ENCODE measurements around the gene CITED4.

Gene CITED4, protein sequence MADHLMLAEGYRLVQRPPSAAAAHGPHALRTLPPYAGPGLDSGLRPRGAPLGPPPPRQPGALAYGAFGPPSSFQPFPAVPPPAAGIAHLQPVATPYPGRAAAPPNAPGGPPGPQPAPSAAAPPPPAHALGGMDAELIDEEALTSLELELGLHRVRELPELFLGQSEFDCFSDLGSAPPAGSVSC

DNA sequence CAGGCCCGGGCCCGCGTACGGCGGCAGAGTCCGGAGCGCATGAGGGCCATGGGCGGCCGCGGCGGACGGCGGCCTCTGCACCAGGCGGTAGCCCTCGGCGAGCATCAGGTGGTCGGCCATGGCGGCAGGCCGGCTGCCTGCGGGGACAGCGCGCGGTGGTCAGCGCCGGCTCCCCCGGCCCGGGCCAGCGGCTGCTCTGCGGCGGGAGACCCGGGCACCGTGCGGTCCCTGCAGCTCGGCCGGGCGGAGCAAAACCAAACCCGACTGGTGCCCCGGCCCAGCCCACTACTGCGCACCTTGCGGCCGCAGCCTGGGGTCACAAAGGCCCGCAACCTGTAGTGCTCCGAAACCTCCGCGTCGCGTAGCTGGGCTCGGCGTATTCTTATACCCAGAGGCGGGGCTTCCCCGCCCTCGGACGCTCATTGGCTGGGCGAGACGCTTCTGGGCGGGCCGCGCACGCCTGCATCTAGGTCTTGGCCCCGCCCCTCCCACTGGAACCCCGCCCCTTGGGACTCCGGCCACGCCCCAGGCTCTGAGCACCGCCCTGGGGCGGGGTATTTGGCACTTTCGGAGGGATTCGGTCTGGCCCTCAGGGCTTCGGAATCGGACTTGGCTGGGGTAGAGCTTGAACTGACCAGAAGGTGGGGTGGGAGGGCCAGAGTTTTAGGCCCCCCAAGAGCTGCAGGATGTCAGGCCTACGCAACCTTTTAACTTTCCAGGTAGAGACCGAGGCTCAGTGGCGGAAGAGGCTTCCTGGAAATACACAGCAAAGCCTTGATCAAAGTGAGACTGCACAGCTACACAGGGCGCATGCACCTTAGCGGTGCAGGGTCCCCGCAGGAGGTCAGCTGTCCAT, at the start of gene CITED4:
Gene CITED4 (minus strand): TSS at position 356 of the 856 bp plus-strand sequence. CDS start 236 bp downstream, at position 120.
- no peaks in the 10 kb centered on the region for H3K9me3 ChIP-seq (ENCODE audit: control insufficient read depth, insufficient read depth, low read length)
- no peak within 1 kb of the TSS for H3K27ac ChIP-seq (ENCODE audit: low read length)
- H3K4me3 ChIP-seq (ENCODE audit: low read length): peak within 1 kb of the TSS; percentile 68
- H3K27me3 ChIP-seq (ENCODE audit: control insufficient read depth, insufficient read depth, low read length): peaks cover 4% of the 10 kb centered on the region; the same call in 1 of the 2 replicates
- no peaks in the 10 kb centered on the region for H3K36me3 ChIP-seq (ENCODE audit: control insufficient read depth, insufficient read depth, low read length)
- no CpG with 5 or more reads among the region's 75 CpGs for WGBS (ENCODE audit: insufficient coverage, insufficient read length)
- DNase-seq (ENCODE audit: low read depth, low spot score): peak; percentile 86
- 0 out of 2 replicates have a peak, but pooled peaks cover 4% of the 10 kb centered on the region for H3K4me1 ChIP-seq (ENCODE audit: control insufficient read depth, insufficient read depth, low read length)

DNA sequence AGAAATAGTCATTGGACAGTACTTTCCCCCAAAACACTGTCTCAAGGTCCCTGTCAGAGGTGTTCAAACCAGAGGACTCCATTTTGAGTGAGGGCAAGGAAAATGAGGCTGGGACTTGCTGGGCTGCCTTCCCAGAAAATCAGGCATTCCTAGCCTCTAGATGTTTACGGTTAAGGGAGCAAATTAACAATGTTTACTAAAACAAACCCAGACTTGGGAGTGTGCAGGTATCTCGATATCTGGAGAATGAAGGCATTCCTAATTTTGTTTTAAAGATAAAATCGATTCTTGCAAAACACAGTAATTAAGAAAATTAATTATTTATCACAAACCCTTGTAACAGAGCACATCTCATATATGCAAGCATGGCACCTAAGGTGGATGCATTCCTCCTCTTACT, 48.9 kb upstream of the CITED4 start:
- Histone ChIP-seq H3K4me1 (ENCODE audit: control insufficient read depth, insufficient read depth, low read length) (no peaks in the 10 kb centered on the region), H3K27me3 (ENCODE audit: control insufficient read depth, insufficient read depth, low read length) (no peaks in the 10 kb centered on the region), H3K4me3 (ENCODE audit: low read length) (no peak overlapping the region), H3K9me3 (ENCODE audit: control insufficient read depth, insufficient read depth, low read length) (no peaks in the 10 kb centered on the region), H3K36me3 (ENCODE audit: control insufficient read depth, insufficient read depth, low read length) (no peaks in the 10 kb centered on the region), H3K27ac (ENCODE audit: low read length) (no peak overlapping the region)
- WGBS (ENCODE audit: insufficient coverage, insufficient read length): no CpG with 5 or more reads among the region's 3 CpGs
- no peak for DNase-seq (ENCODE audit: low read depth, low spot score)

DNA sequence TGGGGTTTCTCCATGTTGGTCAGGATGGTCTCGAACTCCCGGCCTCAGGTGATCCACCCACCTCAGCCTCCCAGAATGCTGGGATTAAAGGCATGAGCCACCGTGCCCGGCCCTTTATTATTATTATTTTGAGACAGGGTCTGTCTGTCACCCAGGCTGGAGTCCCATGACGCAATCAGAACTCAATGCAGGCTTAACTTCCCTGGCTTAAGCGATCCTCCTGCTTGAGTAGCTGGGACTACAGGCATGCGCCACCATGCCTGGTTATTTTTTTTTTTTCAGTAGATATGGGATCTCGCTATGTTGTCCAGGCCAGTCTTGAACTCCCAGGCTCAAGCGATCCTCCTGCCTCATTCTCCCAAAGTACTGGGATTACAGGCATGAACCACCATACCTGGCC, 47.1 kb upstream of the CITED4 start:
- H3K4me3 ChIP-seq (ENCODE audit: low read length): no peak overlapping the region
- no peaks in the 10 kb centered on the region for H3K36me3 ChIP-seq (ENCODE audit: control insufficient read depth, insufficient read depth, low read length)
- H3K27me3 ChIP-seq (ENCODE audit: control insufficient read depth, insufficient read depth, low read length): no peaks in the 10 kb centered on the region
- H3K27ac ChIP-seq (ENCODE audit: low read length): no peak overlapping the region
- no CpG with 5 or more reads among the region's 9 CpGs for WGBS (ENCODE audit: insufficient coverage, insufficient read length)
- no peaks in the 10 kb centered on the region for H3K4me1 ChIP-seq (ENCODE audit: control insufficient read depth, insufficient read depth, low read length)
- no peaks in the 10 kb centered on the region for H3K9me3 ChIP-seq (ENCODE audit: control insufficient read depth, insufficient read depth, low read length)
- DNase-seq (ENCODE audit: low read depth, low spot score): no peak

DNA sequence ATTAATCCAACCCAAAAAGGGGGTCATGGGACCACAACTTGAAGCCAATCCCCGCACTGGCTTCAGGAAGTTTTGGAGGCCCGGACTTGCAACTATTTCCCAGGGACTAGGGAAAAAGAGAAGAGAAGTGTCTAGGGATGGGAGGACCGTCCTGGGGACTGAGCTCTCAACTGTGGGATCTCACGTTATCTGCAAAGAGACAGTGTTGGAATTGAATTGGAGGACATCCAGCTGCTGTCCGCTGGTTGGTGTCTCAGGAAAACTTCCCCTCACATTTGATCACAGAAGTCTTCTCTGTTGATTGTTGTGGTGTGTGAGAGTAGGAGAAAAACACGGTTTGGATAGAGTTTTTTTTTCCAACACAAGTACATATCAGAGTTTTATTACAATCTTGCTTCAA, 46.2 kb upstream of the CITED4 start:
- H3K4me1 ChIP-seq (ENCODE audit: control insufficient read depth, insufficient read depth, low read length): no peaks in the 10 kb centered on the region
- no peak overlapping the region for H3K27ac ChIP-seq (ENCODE audit: low read length)
- no peak for DNase-seq (ENCODE audit: low read depth, low spot score)
- H3K4me3 ChIP-seq (ENCODE audit: low read length): no peak overlapping the region
- WGBS (ENCODE audit: insufficient coverage, insufficient read length): no CpG with 5 or more reads among the region's 6 CpGs
- no peaks in the 10 kb centered on the region for H3K9me3 ChIP-seq (ENCODE audit: control insufficient read depth, insufficient read depth, low read length)
- no peaks in the 10 kb centered on the region for H3K27me3 ChIP-seq (ENCODE audit: control insufficient read depth, insufficient read depth, low read length)
- no peaks in the 10 kb centered on the region for H3K36me3 ChIP-seq (ENCODE audit: control insufficient read depth, insufficient read depth, low read length)

DNA sequence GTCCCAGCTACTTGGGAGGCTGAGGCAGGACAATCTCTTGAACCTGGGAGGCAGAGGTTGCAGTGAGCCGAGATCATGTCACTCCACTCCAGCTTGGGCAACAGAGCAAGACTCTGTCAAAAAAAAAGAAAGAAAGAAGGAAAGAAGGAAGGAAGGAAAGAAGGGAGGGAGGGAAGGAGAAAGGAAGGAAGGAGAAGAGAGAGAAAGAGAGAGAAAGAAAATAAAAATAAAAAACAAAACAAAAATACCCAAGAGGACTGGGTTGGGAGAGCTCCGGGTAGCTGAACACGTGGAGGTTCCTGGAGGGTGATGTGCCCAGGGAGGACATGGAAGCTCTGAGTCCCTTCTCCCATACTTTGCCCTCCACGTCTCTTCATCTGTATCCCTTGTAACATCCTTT, 45.7 kb upstream of the CITED4 start:
- Histone ChIP-seq H3K36me3 (ENCODE audit: control insufficient read depth, insufficient read depth, low read length) (no peaks in the 10 kb centered on the region), H3K4me1 (ENCODE audit: control insufficient read depth, insufficient read depth, low read length) (no peaks in the 10 kb centered on the region), H3K27me3 (ENCODE audit: control insufficient read depth, insufficient read depth, low read length) (no peaks in the 10 kb centered on the region), H3K9me3 (ENCODE audit: control insufficient read depth, insufficient read depth, low read length) (no peaks in the 10 kb centered on the region), H3K27ac (ENCODE audit: low read length) (no peak overlapping the region), H3K4me3 (ENCODE audit: low read length) (no peak overlapping the region)
- WGBS (ENCODE audit: insufficient coverage, insufficient read length): no CpG with 5 or more reads among the region's 4 CpGs
- DNase-seq (ENCODE audit: low read depth, low spot score): no peak

DNA sequence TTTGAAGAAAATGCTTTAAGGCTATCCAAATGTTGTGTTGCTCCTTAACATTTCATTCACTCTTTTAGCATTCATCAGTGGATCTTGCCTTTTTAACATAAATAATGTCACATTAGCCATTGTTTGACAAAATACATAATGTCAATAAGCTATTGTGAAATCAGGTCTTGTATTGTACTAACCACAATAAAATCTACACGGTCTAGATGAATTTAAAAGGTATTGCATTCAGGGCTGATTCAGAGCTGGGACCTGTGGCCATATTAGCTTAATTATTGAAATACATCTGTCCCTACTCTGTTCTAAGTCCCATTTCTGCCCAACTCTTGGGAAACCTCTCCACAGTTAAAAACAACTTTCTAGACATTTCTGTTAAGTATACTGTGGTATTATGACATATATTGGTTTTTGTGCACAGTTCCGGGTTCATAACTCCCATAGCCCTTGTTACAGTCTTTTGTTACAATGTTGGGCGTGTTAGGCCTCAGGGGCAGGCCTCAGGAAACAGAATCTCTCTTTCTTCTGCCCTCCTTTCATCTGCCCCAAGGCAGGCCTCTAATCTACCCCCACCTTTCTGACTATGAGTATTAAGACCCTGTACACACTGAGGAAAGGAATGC, 44.7 kb upstream of the CITED4 start:
- H3K36me3 ChIP-seq (ENCODE audit: control insufficient read depth, insufficient read depth, low read length): no peaks in the 10 kb centered on the region
- H3K4me1 ChIP-seq (ENCODE audit: control insufficient read depth, insufficient read depth, low read length): no peaks in the 10 kb centered on the region
- no peak for DNase-seq (ENCODE audit: low read depth, low spot score)
- no peak overlapping the region for H3K4me3 ChIP-seq (ENCODE audit: low read length)
- WGBS (ENCODE audit: insufficient coverage, insufficient read length): no CpG with 5 or more reads among the region's 3 CpGs
- no peaks in the 10 kb centered on the region for H3K9me3 ChIP-seq (ENCODE audit: control insufficient read depth, insufficient read depth, low read length)
- no peak overlapping the region for H3K27ac ChIP-seq (ENCODE audit: low read length)
- H3K27me3 ChIP-seq (ENCODE audit: control insufficient read depth, insufficient read depth, low read length): no peaks in the 10 kb centered on the region

DNA sequence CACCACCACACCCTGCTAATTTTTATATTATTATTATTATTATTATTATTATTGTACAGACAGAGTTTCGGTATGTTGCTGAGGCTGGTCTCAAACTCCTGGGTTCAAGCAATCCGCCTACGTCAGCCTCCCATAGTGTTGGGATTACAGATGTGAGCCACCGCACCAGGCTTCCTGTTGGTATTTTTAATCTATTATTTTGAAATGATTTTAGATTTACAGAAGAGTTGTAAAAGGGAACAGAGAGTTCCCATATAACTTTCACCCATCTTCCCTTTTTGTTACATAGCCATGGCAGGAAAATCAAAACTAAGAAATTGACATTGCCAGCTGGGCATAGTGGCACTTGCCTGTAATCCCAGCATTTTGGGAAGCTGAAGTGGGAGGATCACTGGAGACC, 42.9 kb upstream of the CITED4 start:
- no peaks in the 10 kb centered on the region for H3K36me3 ChIP-seq (ENCODE audit: control insufficient read depth, insufficient read depth, low read length)
- H3K27me3 ChIP-seq (ENCODE audit: control insufficient read depth, insufficient read depth, low read length): no peaks in the 10 kb centered on the region
- H3K27ac ChIP-seq (ENCODE audit: low read length): no peak overlapping the region
- WGBS (ENCODE audit: insufficient coverage, insufficient read length): no CpG with 5 or more reads among the region's 4 CpGs
- no peak for DNase-seq (ENCODE audit: low read depth, low spot score)
- H3K4me3 ChIP-seq (ENCODE audit: low read length): no peak overlapping the region
- no peaks in the 10 kb centered on the region for H3K9me3 ChIP-seq (ENCODE audit: control insufficient read depth, insufficient read depth, low read length)
- no peaks in the 10 kb centered on the region for H3K4me1 ChIP-seq (ENCODE audit: control insufficient read depth, insufficient read depth, low read length)

DNA sequence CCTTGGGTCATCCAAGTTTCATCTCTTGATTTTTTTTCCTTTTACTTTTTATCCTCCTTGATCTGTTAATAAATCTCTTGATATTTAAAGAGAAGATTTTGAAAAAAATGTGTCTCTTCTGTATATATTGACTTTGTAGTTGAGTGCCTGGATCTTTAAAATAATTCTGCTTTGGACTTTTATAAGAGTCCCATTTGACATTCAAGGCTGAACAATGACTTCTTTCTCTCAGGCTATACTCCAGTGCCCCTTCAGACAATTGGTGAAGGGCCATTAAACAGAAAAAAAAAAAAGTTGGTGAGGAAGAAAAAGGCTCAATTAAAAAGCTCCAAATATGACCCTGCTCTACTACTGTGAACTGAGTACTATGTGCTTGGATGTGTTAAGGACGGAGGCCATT, 40.9 kb upstream of the CITED4 start:
- peaks cover 5% of the 10 kb centered on the region; the same call in 1 of the 2 replicates for H3K4me1 ChIP-seq (ENCODE audit: control insufficient read depth, insufficient read depth, low read length)
- WGBS (ENCODE audit: insufficient coverage, insufficient read length): no CpG with 5 or more reads among the region's 1 CpG
- no peaks in the 10 kb centered on the region for H3K27me3 ChIP-seq (ENCODE audit: control insufficient read depth, insufficient read depth, low read length)
- no peak overlapping the region for H3K4me3 ChIP-seq (ENCODE audit: low read length)
- no peaks in the 10 kb centered on the region for H3K9me3 ChIP-seq (ENCODE audit: control insufficient read depth, insufficient read depth, low read length)
- no peaks in the 10 kb centered on the region for H3K36me3 ChIP-seq (ENCODE audit: control insufficient read depth, insufficient read depth, low read length)
- no peak overlapping the region for H3K27ac ChIP-seq (ENCODE audit: low read length)
- DNase-seq (ENCODE audit: low read depth, low spot score): no peak

DNA sequence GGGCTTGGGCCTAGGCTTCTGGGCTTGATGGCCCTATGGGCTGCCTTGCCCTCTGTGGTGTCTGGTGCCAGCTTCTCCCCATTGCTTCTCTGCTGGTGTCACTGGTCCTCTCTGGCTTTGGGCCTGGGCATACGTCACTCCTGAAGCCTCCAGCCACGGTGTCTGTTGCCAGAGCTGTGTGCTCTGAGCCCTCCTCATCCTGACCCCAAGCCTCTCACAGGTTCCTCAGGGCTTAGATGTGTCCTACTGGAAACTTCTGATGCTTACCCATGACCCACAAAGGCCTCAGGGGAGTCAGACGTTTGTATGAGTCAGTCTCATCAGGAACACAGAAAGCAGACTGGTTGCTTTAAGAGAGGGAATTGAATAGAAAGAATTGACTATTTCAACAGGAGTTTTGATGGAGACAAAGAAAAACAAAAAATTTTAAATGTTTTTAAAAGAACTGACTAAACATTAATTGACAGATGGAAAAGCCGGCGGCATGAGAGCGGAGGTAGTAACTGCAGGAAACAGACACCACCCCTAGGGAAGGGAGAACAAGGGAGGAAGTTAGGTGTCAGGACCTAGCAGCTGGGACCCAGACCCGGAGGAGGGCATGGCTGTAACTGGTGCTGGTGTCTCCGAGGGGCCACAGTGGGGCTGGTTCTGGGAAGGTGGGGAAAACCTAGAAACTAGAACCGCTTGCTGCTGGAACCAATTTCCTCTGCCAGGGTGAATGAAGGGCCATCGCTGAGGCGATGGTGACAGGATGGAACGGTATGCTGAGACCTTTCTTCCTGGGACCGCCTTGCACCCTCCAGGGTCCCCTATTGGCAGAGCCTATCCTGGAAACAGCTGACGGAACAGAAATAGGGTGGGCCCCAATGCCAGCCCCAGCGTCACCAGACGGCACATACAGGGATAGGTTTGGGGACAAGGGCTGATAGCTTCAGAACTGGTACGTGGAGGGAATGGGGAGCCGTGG, 40.0 kb upstream of the CITED4 start:
- H3K27me3 ChIP-seq (ENCODE audit: control insufficient read depth, insufficient read depth, low read length): no peaks in the 10 kb centered on the region
- H3K27ac ChIP-seq (ENCODE audit: low read length): no peak overlapping the region
- H3K9me3 ChIP-seq (ENCODE audit: control insufficient read depth, insufficient read depth, low read length): no peaks in the 10 kb centered on the region
- no CpG with 5 or more reads among the region's 18 CpGs for WGBS (ENCODE audit: insufficient coverage, insufficient read length)
- peaks cover 5% of the 10 kb centered on the region; the same call in 1 of the 2 replicates for H3K4me1 ChIP-seq (ENCODE audit: control insufficient read depth, insufficient read depth, low read length)
- H3K36me3 ChIP-seq (ENCODE audit: control insufficient read depth, insufficient read depth, low read length): no peaks in the 10 kb centered on the region
- no peak for DNase-seq (ENCODE audit: low read depth, low spot score)
- H3K4me3 ChIP-seq (ENCODE audit: low read length): no peak overlapping the region
